Measurements from ENCODE around the gene AP3S1. TPM values are rescaled to one million over a fixed set of nuclear protein-coding genes. Genes with fewer than 3 reads are reported as not detected.
A peak's percentile ranks its signal among the peaks of the same experiment; 100 is the strongest.
"Not testable (repeated sequence)": the region's sequence is repeated elsewhere in the genome, so short reads cannot be mapped to it uniquely, and the experiment has no call there.

The AP3S1 gene
- total and polyA plus RNA-seq, 2 donors, result 56.1 to 85.0 TPM

- no peak within 1 kb of the TSS for H3K27ac ChIP-seq (ENCODE audit: low read depth in 1 of 2, low read length in 1 of 2)
- 2% methylated on average over 69 of the region's 69 CpGs for WGBS
- peak within 1 kb of the TSS; percentile 25 to 27 for H3K4me3 ChIP-seq (ENCODE audit: low read length in 2 of 2)
- peaks cover 0 to 13% of the 10 kb centered on the region in 2 donors for H3K4me1 ChIP-seq (ENCODE audit: control insufficient read depth in 2 of 2, insufficient read depth in 2 of 2, low read length in 2 of 2)
- peak in 1 of 9 donors; percentile 31 for DNase-seq (ENCODE audit: low read depth in 6 of 9, low spot score in 9 of 9)
- H3K27me3 ChIP-seq (ENCODE audit: control insufficient read depth in 2 of 2, insufficient read depth in 1 of 2, low read length in 1 of 2), result peaks cover 37 to 69% of the 10 kb centered on the region in 2 donors
- no peaks in the 10 kb centered on the region for H3K36me3 ChIP-seq (ENCODE audit: control insufficient read depth in 2 of 2, insufficient read depth in 2 of 2, low read length in 1 of 2)
- H3K9me3 ChIP-seq (ENCODE audit: control insufficient read depth in 2 of 2, insufficient read depth in 1 of 2, low read length in 1 of 2), result no peaks in the 10 kb centered on the region
These were observed 25.3 kb upstream of the AP3S1 start, which contains the start of gene CDO1 for GRCh38 chr5:115816226-115817081. TSS of gene CDO1 (minus strand) at chr5:115816659. CDS start at chr5:115816397, 262 bp downstream.

DNA sequence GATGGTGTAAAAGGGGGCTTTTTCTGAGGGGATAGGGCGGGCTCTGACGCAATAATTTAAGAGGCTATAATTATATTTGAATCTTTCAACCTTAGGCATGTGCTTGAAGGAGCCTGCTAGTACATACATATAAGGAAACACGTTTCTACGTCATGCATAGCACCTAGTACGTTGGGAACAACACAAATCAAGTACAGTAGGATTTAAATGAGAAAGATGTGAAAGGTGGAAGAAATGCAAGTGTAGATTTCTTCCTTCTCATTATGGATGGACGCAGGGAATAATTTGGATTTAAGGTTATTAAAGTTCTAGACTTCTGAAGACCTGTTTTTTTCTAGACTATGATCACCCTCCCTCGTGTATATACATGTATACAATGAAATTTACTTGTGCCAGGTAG, 24.3 kb upstream of the AP3S1 start:
- H3K27me3 ChIP-seq (ENCODE audit: control insufficient read depth in 2 of 2, insufficient read depth in 1 of 2, low read length in 1 of 2), result peaks cover 37 to 67% of the 10 kb centered on the region in 2 donors
- H3K36me3 ChIP-seq (ENCODE audit: control insufficient read depth in 2 of 2, insufficient read depth in 2 of 2, low read length in 1 of 2), result no peaks in the 10 kb centered on the region
- H3K4me1 ChIP-seq (ENCODE audit: control insufficient read depth in 2 of 2, insufficient read depth in 2 of 2, low read length in 2 of 2), result peaks cover 0 to 13% of the 10 kb centered on the region in 2 donors
- H3K4me3 ChIP-seq (ENCODE audit: low read length in 2 of 2), result no peak overlapping the region
- DNase-seq (ENCODE audit: low read depth in 6 of 9, low spot score in 9 of 9), result no peak
- no peaks in the 10 kb centered on the region for H3K9me3 ChIP-seq (ENCODE audit: control insufficient read depth in 2 of 2, insufficient read depth in 1 of 2, low read length in 1 of 2)
- no peak overlapping the region for H3K27ac ChIP-seq (ENCODE audit: low read depth in 1 of 2, low read length in 1 of 2)
- 93% methylated on average over 7 of the region's 7 CpGs for WGBS

DNA sequence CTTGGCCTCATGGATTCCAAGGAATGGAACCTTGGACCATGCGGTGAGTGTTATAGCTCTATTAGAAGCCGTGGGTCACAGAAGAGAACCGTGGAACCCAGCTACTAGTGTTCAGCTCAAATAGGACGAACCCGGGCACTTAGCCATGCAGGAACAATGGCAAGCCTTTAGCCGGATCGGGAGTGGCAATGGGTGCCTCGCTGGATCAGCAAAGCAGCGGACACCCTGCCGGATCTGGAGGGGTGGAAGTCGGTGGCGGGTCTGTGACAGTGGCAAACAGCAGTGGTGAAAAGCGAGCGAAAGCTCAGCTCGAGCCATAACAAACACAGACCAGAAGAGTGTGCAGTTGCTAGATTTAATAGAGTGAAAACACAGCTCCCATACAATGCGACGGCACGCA, 22.9 kb upstream of the AP3S1 start:
- peaks cover 33 to 60% of the 10 kb centered on the region in 2 donors for H3K27me3 ChIP-seq (ENCODE audit: control insufficient read depth in 2 of 2, insufficient read depth in 1 of 2, low read length in 1 of 2)
- H3K36me3 ChIP-seq (ENCODE audit: control insufficient read depth in 2 of 2, insufficient read depth in 2 of 2, low read length in 1 of 2), result no peaks in the 10 kb centered on the region
- H3K9me3 ChIP-seq (ENCODE audit: control insufficient read depth in 2 of 2, insufficient read depth in 1 of 2, low read length in 1 of 2), result no peaks in the 10 kb centered on the region
- no peak overlapping the region for H3K4me3 ChIP-seq (ENCODE audit: low read length in 2 of 2)
- H3K4me1 ChIP-seq (ENCODE audit: control insufficient read depth in 2 of 2, insufficient read depth in 2 of 2, low read length in 2 of 2), result peaks cover 0 to 13% of the 10 kb centered on the region in 2 donors
- WGBS, result 97% methylated on average over 18 of the region's 18 CpGs
- no peak overlapping the region for H3K27ac ChIP-seq (ENCODE audit: low read depth in 1 of 2, low read length in 1 of 2)
- no peak for DNase-seq (ENCODE audit: low read depth in 6 of 9, low spot score in 9 of 9)

GRCh38 chr5:115820846-115821245, 20.9 kb upstream of the AP3S1 start:
- H3K27ac ChIP-seq (ENCODE audit: low read depth in 1 of 2, low read length in 1 of 2), result no peak overlapping the region
- no peaks in the 10 kb centered on the region for H3K9me3 ChIP-seq (ENCODE audit: control insufficient read depth in 2 of 2, insufficient read depth in 1 of 2, low read length in 1 of 2)
- peaks cover 17 to 40% of the 10 kb centered on the region in 2 donors for H3K27me3 ChIP-seq (ENCODE audit: control insufficient read depth in 2 of 2, insufficient read depth in 1 of 2, low read length in 1 of 2)
- DNase-seq (ENCODE audit: low read depth in 6 of 9, low spot score in 9 of 9), result no peak
- H3K4me1 ChIP-seq (ENCODE audit: control insufficient read depth in 2 of 2, insufficient read depth in 2 of 2, low read length in 2 of 2), result peaks cover 0 to 9% of the 10 kb centered on the region in 2 donors
- WGBS, result 94% methylated on average over 1 of the region's 1 CpG
- H3K4me3 ChIP-seq (ENCODE audit: low read length in 2 of 2), result no peak overlapping the region
- no peaks in the 10 kb centered on the region for H3K36me3 ChIP-seq (ENCODE audit: control insufficient read depth in 2 of 2, insufficient read depth in 2 of 2, low read length in 1 of 2)

DNA sequence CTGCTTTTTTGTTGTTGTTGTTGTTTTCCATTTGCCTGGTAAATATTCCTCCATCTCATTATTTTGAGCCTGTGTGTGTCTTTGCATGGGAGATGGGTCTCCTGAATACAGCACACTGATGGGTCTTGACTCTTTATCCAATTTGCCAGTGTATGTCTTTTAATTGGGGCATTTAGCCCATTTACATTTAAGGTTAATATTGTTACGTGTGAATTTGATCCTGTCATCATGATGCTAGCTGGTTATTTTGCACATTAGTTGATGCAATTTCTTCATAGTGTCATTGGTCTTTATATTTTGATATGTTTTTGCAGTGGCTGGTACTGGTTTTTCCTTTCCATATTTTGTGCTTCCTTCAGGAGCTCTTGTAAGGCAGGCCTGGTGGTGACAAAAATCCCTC, 16.8 kb upstream of the AP3S1 start:
- H3K4me1 ChIP-seq (ENCODE audit: control insufficient read depth in 2 of 2, insufficient read depth in 2 of 2, low read length in 2 of 2); H3K27me3 ChIP-seq (ENCODE audit: control insufficient read depth in 2 of 2, insufficient read depth in 1 of 2, low read length in 1 of 2); DNase-seq (ENCODE audit: low read depth in 6 of 9, low spot score in 9 of 9); H3K4me3 ChIP-seq (ENCODE audit: low read length in 2 of 2); H3K9me3 ChIP-seq (ENCODE audit: control insufficient read depth in 2 of 2, insufficient read depth in 1 of 2, low read length in 1 of 2); H3K27ac ChIP-seq (ENCODE audit: low read depth in 1 of 2, low read length in 1 of 2): not testable (repeated sequence)
- peaks cover 0 to 12% of the 10 kb centered on the region in 2 donors for H3K36me3 ChIP-seq (ENCODE audit: control insufficient read depth in 2 of 2, insufficient read depth in 2 of 2, low read length in 1 of 2)
- WGBS, result 100% methylated on average over 1 of the region's 1 CpG

DNA sequence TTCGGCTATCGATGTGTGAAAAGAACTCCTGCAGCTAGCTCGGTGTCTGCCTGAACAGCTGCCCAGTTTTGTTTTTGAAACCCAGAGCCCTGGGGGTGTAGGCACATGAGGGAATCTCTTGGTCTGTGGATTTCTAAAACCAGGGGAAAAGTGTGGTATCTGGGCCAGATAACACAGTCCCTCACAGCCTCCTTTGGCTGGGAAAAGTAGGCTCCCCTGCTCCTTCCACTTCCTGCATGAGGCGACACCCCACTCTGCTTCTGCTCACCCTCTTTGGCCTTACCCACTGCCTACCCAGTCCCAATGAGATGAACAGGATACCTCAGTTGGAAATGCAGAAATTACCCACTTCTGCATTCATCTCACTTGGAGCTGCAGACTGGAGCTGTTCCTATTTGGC, 15.8 kb upstream of the AP3S1 start:
- H3K9me3 ChIP-seq (ENCODE audit: control insufficient read depth in 2 of 2, insufficient read depth in 1 of 2, low read length in 1 of 2), result no peaks in the 10 kb centered on the region
- WGBS, result 98% methylated on average over 4 of the region's 4 CpGs
- H3K4me1 ChIP-seq (ENCODE audit: control insufficient read depth in 2 of 2, insufficient read depth in 2 of 2, low read length in 2 of 2), result no peaks in the 10 kb centered on the region

DNA sequence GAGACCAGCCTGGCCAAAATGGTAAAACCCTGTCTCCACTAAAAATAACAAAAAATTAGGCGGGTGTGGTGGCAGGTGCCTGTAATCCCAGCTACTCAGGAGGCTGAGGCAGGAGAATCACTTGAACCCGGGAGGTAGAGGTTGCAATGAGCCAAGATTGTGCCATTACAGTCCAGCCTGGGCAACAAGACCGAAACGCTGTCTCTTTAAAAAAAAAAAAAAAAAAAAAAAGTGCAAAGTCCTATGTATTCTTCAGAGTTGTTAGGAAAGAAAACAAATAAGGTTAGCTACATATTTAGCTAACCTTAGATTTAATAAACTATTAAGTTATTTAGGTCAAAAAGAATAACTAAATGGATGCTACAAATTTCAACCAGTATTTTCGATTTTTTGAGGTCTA, 11.8 kb upstream of the AP3S1 start:
- 99% methylated on average over 5 of the region's 5 CpGs for WGBS
- no peaks in the 10 kb centered on the region for H3K9me3 ChIP-seq (ENCODE audit: control insufficient read depth in 2 of 2, insufficient read depth in 1 of 2, low read length in 1 of 2)

More for the DNA sequence above, 15.8 kb upstream of the AP3S1 start:
- Histone ChIP-seq H3K27ac (ENCODE audit: low read depth in 1 of 2, low read length in 1 of 2) (no peak overlapping the region), H3K4me3 (ENCODE audit: low read length in 2 of 2) (no peak overlapping the region), H3K36me3 (ENCODE audit: control insufficient read depth in 2 of 2, insufficient read depth in 2 of 2, low read length in 1 of 2) (peaks cover 0 to 18% of the 10 kb centered on the region in 2 donors), H3K27me3 (ENCODE audit: control insufficient read depth in 2 of 2, insufficient read depth in 1 of 2, low read length in 1 of 2) (no peaks in the 10 kb centered on the region)
- no peak for DNase-seq (ENCODE audit: low read depth in 6 of 9, low spot score in 9 of 9)

GRCh38 chr5:115831163-115831768, 10.5 kb upstream of the AP3S1 start:
- 58% methylated on average over 2 of the region's 2 CpGs for WGBS
- no peak overlapping the region for H3K27ac ChIP-seq (ENCODE audit: low read depth in 1 of 2, low read length in 1 of 2)
- H3K36me3 ChIP-seq (ENCODE audit: control insufficient read depth in 2 of 2, insufficient read depth in 2 of 2, low read length in 1 of 2), result peaks cover 7 to 51% of the 10 kb centered on the region in 2 donors
- no peaks in the 10 kb centered on the region for H3K27me3 ChIP-seq (ENCODE audit: control insufficient read depth in 2 of 2, insufficient read depth in 1 of 2, low read length in 1 of 2)
- no peak overlapping the region for H3K4me3 ChIP-seq (ENCODE audit: low read length in 2 of 2)
- DNase-seq (ENCODE audit: low read depth in 6 of 9, low spot score in 9 of 9), result peak in 1 of 9 donors; percentile 46
- no peaks in the 10 kb centered on the region for H3K4me1 ChIP-seq (ENCODE audit: control insufficient read depth in 2 of 2, insufficient read depth in 2 of 2, low read length in 2 of 2)
- H3K9me3 ChIP-seq (ENCODE audit: control insufficient read depth in 2 of 2, insufficient read depth in 1 of 2, low read length in 1 of 2), result no peaks in the 10 kb centered on the region

More for the DNA sequence above, 11.8 kb upstream of the AP3S1 start:
- Histone ChIP-seq H3K27ac (ENCODE audit: low read depth in 1 of 2, low read length in 1 of 2) (no peak overlapping the region), H3K4me3 (ENCODE audit: low read length in 2 of 2) (no peak overlapping the region), H3K36me3 (ENCODE audit: control insufficient read depth in 2 of 2, insufficient read depth in 2 of 2, low read length in 1 of 2) (peaks cover 0 to 40% of the 10 kb centered on the region in 2 donors), H3K4me1 (ENCODE audit: control insufficient read depth in 2 of 2, insufficient read depth in 2 of 2, low read length in 2 of 2) (no peaks in the 10 kb centered on the region), H3K27me3 (ENCODE audit: control insufficient read depth in 2 of 2, insufficient read depth in 1 of 2, low read length in 1 of 2) (no peaks in the 10 kb centered on the region)
- DNase-seq (ENCODE audit: low read depth in 6 of 9, low spot score in 9 of 9), result no peak

- peaks cover 9 to 11% of the 10 kb centered on the region in 2 donors for H3K4me1 ChIP-seq (ENCODE audit: control insufficient read depth in 2 of 2, insufficient read depth in 2 of 2, low read length in 2 of 2)
- no peaks in the 10 kb centered on the region for H3K9me3 ChIP-seq (ENCODE audit: control insufficient read depth in 2 of 2, insufficient read depth in 1 of 2, low read length in 1 of 2)
- peaks cover 7 to 51% of the 10 kb centered on the region in 2 donors for H3K36me3 ChIP-seq (ENCODE audit: control insufficient read depth in 2 of 2, insufficient read depth in 2 of 2, low read length in 1 of 2)
- DNase-seq (ENCODE audit: low read depth in 6 of 9, low spot score in 9 of 9), result no peak
- over 99% methylated on average over 4 of the region's 4 CpGs for WGBS
- H3K27me3 ChIP-seq (ENCODE audit: control insufficient read depth in 2 of 2, insufficient read depth in 1 of 2, low read length in 1 of 2), result no peaks in the 10 kb centered on the region
- no peak overlapping the region for H3K4me3 ChIP-seq (ENCODE audit: low read length in 2 of 2)
- H3K27ac ChIP-seq (ENCODE audit: low read depth in 1 of 2, low read length in 1 of 2), result no peak overlapping the region
These were observed 6.3 kb upstream of the AP3S1 start for GRCh38 chr5:115835481-115835880.
